Memory B cell (primary cell): ENCODE measurements around the gene MYO7A.

ENCODE experiments used
- ATAC-seq: fragments of 150-1000 bp; cut with Tn5 transposase; 2 replicates; pipeline ENCODE4 v1.10.0; 2021; ENCODE audit warnings: low read depth, mild to moderate bottlenecking, moderate library complexity
- DNase-seq, 2 donors: peaks; one replicate each; pipeline ENCODE4 v3.0.0; 2022; ENCODE audit warnings: low spot score in 2 of 2
- H3K27ac Mint-ChIP-seq: one replicate; pipeline ENCODE4 v1.8.0; 2022; ENCODE audit warnings: mild to moderate bottlenecking, moderate library complexity, mixed read lengths
- H3K27me3 Mint-ChIP-seq: one replicate; pipeline ENCODE4 v1.8.0; 2022; ENCODE audit warnings: mixed read lengths
- H3K36me3 Mint-ChIP-seq: one replicate; pipeline ENCODE4 v1.8.0; 2022; ENCODE audit warnings: mild to moderate bottlenecking, mixed read lengths
- H3K4me1 Mint-ChIP-seq: one replicate; pipeline ENCODE4 v1.8.0; 2022; ENCODE audit warnings: mixed read lengths
- H3K4me3 Mint-ChIP-seq: one replicate; pipeline ENCODE4 v1.8.0; 2022; ENCODE audit warnings: mild to moderate bottlenecking, moderate library complexity, mixed read lengths
- H3K9me3 Mint-ChIP-seq: one replicate; pipeline ENCODE4 v1.8.0; 2022; ENCODE audit warnings: mixed read lengths

MYO7A gene

DNA sequence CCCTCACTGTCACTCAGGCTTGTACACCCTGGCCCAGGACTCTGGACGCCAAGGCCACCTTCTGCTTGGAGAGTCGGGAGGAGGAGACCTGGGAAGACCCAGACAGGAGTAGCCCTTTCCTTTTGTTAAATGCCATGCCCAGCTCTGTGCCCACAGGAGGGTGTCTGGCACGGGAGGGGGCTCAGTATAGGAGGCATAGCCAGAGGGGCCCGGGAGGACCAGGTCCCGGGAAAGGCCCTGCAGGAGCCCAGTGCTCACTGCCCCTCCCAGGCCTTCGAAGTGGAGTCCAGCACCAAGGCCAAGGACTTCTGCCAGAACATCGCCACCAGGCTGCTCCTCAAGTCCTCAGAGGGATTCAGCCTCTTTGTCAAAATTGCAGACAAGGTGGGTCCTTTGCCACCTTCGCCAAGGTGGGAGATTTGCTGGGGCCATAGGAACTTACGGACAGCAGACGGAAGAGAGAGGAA, 79.0 kb downstream of the MYO7A start:
- Mint-ChIP-seq H3K27ac (no peak overlapping the region), H3K4me3 (no peak overlapping the region), H3K4me1 (no peaks in the 10 kb centered on the region), H3K27me3 (peaks cover 10% of the 10 kb centered on the region), H3K36me3 (no peaks in the 10 kb centered on the region), H3K9me3 (no peaks in the 10 kb centered on the region)
- DNase-seq (no peak), ATAC-seq (no peak)

DNA sequence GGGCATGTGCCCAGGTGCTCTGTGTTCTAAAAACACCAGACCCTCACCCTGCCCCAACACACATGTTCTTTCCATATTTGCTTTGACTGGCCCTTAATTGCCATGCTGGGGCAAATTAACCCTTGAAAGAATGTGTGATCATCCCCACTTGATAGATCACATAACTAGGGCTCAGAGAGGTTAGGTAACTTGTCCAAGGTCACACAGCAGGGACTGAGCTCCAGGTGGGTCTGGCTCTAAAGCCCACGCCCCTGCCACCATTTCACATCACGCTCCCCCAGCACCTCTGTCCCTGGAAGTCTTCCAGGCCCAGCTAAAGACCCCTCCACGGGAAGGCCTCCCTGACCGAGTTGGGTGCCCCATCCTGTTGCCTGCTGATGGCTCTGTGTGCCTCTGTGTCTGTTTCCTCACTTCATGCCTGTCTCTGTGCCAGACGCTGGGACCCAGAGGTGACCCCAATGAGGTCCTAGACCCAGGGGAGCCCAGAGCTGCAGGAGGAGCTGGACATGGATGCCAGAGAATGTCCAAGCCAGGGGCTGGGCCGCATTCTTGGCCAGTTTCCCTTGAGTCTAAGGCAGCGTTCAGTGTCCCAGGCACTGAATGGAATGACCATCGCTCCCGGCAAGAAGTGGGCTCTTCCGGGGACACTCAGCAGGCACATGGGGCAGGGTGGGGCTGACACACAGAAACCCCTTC, 79.7 kb downstream of the MYO7A start:
- Mint-ChIP-seq H3K36me3 (no peaks in the 10 kb centered on the region), H3K4me3 (no peak overlapping the region), H3K27ac (no peak overlapping the region), H3K27me3 (peaks cover 10% of the 10 kb centered on the region), H3K9me3 (no peaks in the 10 kb centered on the region), H3K4me1 (no peaks in the 10 kb centered on the region)
- ATAC-seq: no peak
- DNase-seq: no peak

- no peaks in the 10 kb centered on the region for H3K9me3 Mint-ChIP-seq
- DNase-seq: no peak
- H3K36me3 Mint-ChIP-seq: no peaks in the 10 kb centered on the region
- no peaks in the 10 kb centered on the region for H3K4me1 Mint-ChIP-seq
- H3K27me3 Mint-ChIP-seq: peaks cover 10% of the 10 kb centered on the region
- no peak overlapping the region for H3K4me3 Mint-ChIP-seq
- no peak for ATAC-seq
- H3K27ac Mint-ChIP-seq: no peak overlapping the region
These were observed 80.5 kb downstream of the MYO7A start for GRCh38 chr11:77208535-77208934.

DNA sequence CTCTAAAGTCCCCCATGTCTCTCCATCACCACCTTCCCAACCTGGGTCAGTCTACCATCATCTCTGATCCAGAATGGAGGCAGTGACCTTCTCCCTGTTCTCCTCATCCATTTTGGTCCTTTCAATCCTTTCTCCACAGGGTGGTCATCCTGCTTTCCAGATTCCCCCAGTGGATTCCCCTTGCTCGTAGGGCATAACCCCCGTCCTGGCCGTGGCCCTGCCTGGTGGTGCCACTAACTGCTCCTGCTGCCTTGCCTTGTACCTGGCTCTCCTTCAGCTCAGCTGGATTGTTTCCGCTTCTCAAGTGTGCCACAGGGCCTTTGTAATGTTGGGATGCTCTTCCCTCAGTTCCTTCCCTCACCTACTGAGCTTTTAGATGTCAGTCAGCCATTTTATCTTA, 81.6 kb downstream of the MYO7A start:
- no peak overlapping the region for H3K27ac Mint-ChIP-seq
- H3K36me3 Mint-ChIP-seq: no peaks in the 10 kb centered on the region

DNA sequence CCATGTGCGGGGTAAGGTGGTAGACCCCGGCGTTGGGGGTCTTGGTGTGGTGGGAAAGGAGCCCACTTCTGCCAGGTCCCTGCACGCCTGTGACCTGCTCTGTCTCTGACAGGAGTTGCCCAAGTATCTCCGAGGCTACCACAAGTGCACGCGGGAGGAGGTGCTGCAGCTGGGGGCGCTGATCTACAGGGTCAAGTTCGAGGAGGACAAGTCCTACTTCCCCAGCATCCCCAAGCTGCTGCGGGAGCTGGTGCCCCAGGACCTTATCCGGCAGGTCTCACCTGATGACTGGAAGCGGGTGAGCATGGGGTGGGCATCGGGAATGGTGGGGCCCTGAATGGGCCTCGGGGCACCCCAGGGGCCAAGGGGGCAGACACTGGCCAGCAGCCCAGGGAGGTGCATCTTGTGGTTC, 83.0 kb downstream of the MYO7A start:
- Mint-ChIP-seq H3K4me3 (no peak overlapping the region), H3K9me3 (no peaks in the 10 kb centered on the region), H3K4me1 (no peaks in the 10 kb centered on the region), H3K27ac (no peak overlapping the region), H3K27me3 (peaks cover 10% of the 10 kb centered on the region), H3K36me3 (no peaks in the 10 kb centered on the region)
- DNase-seq (no peak), ATAC-seq (no peak)

More for the DNA sequence above, 81.6 kb downstream of the MYO7A start:
- ATAC-seq (no peak), DNase-seq (no peak)
- peaks cover 10% of the 10 kb centered on the region for H3K27me3 Mint-ChIP-seq
- H3K4me3 Mint-ChIP-seq: no peak overlapping the region
- H3K4me1 Mint-ChIP-seq: no peaks in the 10 kb centered on the region
- no peaks in the 10 kb centered on the region for H3K9me3 Mint-ChIP-seq

GRCh38 chr11:77211594-77212251, 83.7 kb downstream of the MYO7A start:
- no peak for DNase-seq
- Mint-ChIP-seq H3K4me1 (no peaks in the 10 kb centered on the region), H3K9me3 (no peaks in the 10 kb centered on the region), H3K4me3 (no peak overlapping the region), H3K27me3 (peaks cover 10% of the 10 kb centered on the region), H3K27ac (no peak overlapping the region), H3K36me3 (no peaks in the 10 kb centered on the region)
- no peak for ATAC-seq

GRCh38 chr11:77212314-77213007, 84.4 kb downstream of the MYO7A start:
- Mint-ChIP-seq H3K4me1 (peaks cover 2% of the 10 kb centered on the region), H3K27ac (no peak overlapping the region), H3K27me3 (peaks cover 10% of the 10 kb centered on the region), H3K9me3 (no peaks in the 10 kb centered on the region), H3K36me3 (no peaks in the 10 kb centered on the region), H3K4me3 (no peak overlapping the region)
- ATAC-seq: no peak
- no peak for DNase-seq

- ATAC-seq (no peak), DNase-seq (no peak)
- H3K27ac Mint-ChIP-seq: no peak overlapping the region
- H3K9me3 Mint-ChIP-seq: no peaks in the 10 kb centered on the region
- no peaks in the 10 kb centered on the region for H3K36me3 Mint-ChIP-seq
- H3K4me3 Mint-ChIP-seq: no peak overlapping the region
- H3K27me3 Mint-ChIP-seq: peaks cover 10% of the 10 kb centered on the region
- peaks cover 2% of the 10 kb centered on the region for H3K4me1 Mint-ChIP-seq
These were observed 85.1 kb downstream of the MYO7A start for GRCh38 chr11:77213029-77213579.

DNA sequence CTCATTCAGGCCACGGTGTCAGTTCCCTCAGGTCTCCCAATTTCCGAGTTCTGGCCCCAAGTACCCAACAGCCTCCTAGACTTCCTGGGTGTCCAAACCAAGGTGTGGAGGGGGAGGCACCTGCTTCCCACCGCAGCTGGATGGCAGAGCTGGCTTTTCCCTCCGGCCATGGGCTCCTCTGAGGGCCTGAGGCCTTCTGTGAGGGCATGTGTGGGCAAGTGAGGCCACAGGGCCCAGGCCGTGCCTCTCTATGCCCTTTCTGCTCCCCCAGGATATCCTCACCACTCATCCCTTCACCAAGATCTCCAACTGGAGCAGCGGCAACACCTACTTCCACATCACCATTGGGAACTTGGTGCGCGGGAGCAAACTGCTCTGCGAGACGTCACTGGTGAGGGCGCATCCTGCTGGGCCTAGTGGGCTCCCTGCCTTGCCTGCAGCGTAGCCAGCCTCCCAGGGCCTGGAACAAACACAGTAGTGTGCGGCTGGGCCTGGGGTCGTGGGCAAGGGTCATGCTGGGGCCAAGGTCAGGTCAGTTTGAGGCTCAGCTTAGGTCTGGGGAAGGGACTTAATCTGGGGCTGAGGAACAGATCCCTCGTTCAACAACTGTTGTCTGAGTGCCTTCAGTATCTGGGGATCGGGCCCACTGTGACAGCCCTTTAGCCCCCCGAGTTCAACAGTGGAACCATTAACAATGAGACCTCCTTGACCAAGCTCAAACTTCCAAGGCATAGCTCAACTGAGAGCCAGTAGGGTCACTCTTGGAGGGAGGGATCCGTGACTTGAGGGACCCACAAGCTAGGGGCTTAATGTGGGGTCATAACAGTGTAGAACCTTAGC, 85.8 kb downstream of the MYO7A start:
- peaks cover 2% of the 10 kb centered on the region for H3K4me1 Mint-ChIP-seq
- H3K9me3 Mint-ChIP-seq: no peaks in the 10 kb centered on the region
- no peak overlapping the region for H3K27ac Mint-ChIP-seq
- DNase-seq: peak in 1 of 2 donors; percentile 8
- no peaks in the 10 kb centered on the region for H3K36me3 Mint-ChIP-seq
- H3K4me3 Mint-ChIP-seq: no peak overlapping the region
- ATAC-seq: no peak
- peaks cover 10% of the 10 kb centered on the region for H3K27me3 Mint-ChIP-seq

GRCh38 chr11:77214557-77214956, 86.5 kb downstream of the MYO7A start:
- ATAC-seq (no peak), DNase-seq (no peak)
- Mint-ChIP-seq H3K4me1 (peaks cover 2% of the 10 kb centered on the region), H3K4me3 (no peak overlapping the region), H3K27ac (no peak overlapping the region), H3K36me3 (no peaks in the 10 kb centered on the region), H3K27me3 (peaks cover 8% of the 10 kb centered on the region), H3K9me3 (no peaks in the 10 kb centered on the region)

DNA sequence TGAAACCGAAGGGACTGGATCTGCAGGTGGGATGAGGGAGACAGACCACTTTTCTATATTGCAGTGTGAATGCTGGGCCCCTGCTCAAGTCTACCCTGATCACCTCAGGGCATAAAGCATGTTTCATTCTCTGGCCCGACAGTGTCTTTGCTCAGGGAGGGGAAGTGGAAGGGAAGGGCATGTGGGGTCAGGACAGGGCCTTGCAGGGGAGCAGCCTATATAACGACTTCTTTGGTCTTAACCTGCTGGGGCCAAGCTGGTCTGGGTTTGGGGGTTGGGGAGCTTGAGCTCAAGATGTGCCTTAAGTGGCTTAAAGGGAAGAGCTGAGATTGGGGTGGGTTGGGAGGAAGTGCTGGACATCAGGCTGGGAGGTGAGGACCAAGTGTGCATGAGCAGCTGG, 87.1 kb downstream of the MYO7A start:
- Mint-ChIP-seq H3K27me3 (peaks cover 4% of the 10 kb centered on the region), H3K36me3 (no peaks in the 10 kb centered on the region), H3K9me3 (peaks cover 3% of the 10 kb centered on the region), H3K4me1 (peaks cover 2% of the 10 kb centered on the region), H3K27ac (no peak overlapping the region), H3K4me3 (no peak overlapping the region)
- no peak for ATAC-seq
- no peak for DNase-seq

DNA sequence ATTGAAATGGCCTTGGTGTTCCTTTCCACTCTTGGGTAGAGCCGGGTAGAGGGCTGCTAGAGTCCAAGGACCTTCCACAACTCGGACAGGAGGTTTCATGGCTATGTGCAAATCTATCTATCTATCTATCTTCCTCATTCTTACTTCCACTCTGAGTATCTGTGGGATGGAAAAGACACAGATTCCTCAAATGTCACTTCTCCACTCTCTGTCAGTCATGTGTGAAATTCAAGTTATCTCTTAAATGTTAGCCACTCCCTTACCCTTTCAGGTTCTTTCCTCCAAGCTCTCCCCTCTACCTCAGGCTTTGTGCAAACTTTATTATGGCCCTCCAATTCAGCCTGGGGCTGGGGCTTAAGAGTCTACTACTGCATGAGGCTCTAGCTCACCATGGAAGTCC, 89.1 kb downstream of the MYO7A start:
- H3K27ac Mint-ChIP-seq: no peak overlapping the region
- DNase-seq (no peak), ATAC-seq (no peak)
- H3K27me3 Mint-ChIP-seq: peaks cover 6% of the 10 kb centered on the region
- peaks cover 4% of the 10 kb centered on the region for H3K9me3 Mint-ChIP-seq
- H3K4me3 Mint-ChIP-seq: no peak overlapping the region
- no peaks in the 10 kb centered on the region for H3K36me3 Mint-ChIP-seq
- peaks cover 2% of the 10 kb centered on the region for H3K4me1 Mint-ChIP-seq

GRCh38 chr11:77223797-77224196, 95.8 kb downstream of the MYO7A start:
- H3K4me3 Mint-ChIP-seq: no peak overlapping the region
- H3K4me1 Mint-ChIP-seq: no peaks in the 10 kb centered on the region
- H3K27ac Mint-ChIP-seq: no peak overlapping the region
- H3K36me3 Mint-ChIP-seq: no peaks in the 10 kb centered on the region
- H3K9me3 Mint-ChIP-seq: peaks cover 10% of the 10 kb centered on the region
- DNase-seq (no peak), ATAC-seq (no peak)
- peaks cover 25% of the 10 kb centered on the region for H3K27me3 Mint-ChIP-seq
